Endothelial cell of umbilical vein (primary cell): ENCODE data around the gene SLC12A9. TPM values are rescaled to one million over a fixed set of nuclear protein-coding genes. Genes with fewer than 3 reads are reported as not detected.
A peak's percentile ranks its signal among the peaks of the same experiment; 100 is the strongest.

ENCODE experiments used
- BruUV-seq: library from RNA; stranded (reverse); fragments of 400-500 nt; replicated peaks from 2 replicates; lab custom pipeline; 2021; lab: Mats Ljungman, UMichigan
- CTCF ChIA-PET: fragments of 300-600, 350-600 bp; sonication (Branson Sonifier 250); formaldehyde crosslinking; loops from one replicate; lab custom pipeline; 2021; ENCODE audit warnings: antibody characterized with exemption, inconsistent platforms; lab: Charles Lee
- POLR2A ChIA-PET: fragments of 300-600, 350-600 bp; sonication (Branson Sonifier 250); formaldehyde crosslinking; loops from one replicate; lab custom pipeline; 2021; ENCODE audit warnings: antibody characterized with exemption, inconsistent platforms; lab: Charles Lee
- DNase-seq: peaks from one replicate; pipeline ENCODE4 v3.0.0-alpha.2; 2011; ENCODE audit warnings: low read depth, low spot score
- FAIRE-seq: peaks from 2 replicates; lab custom pipeline; 2011; peaks lifted over from hg19 to GRCh38; lab: Jason Lieb, UNC
- H2AFZ ChIP-seq: 2 replicates; pipeline ENCODE4 v1.6.0; 2012; ENCODE audit warnings: low read depth, low read length, control low read depth, inconsistent platforms
- H3K27ac ChIP-seq: 2 replicates; pipeline ENCODE4 v1.5.1; 2011; ENCODE audit warnings: low read depth, mild to moderate bottlenecking, control low read depth, low read length, moderate library complexity; ENCODE audit not compliant: insufficient read depth
- H3K27me3 ChIP-seq, 2 experiments: 2 replicates each; pipeline versions ENCODE4 v1.6.0 to v1.6.1; 2011; ENCODE audit warnings: low read length in 2 of 2, mixed read lengths in 1 of 2; ENCODE audit not compliant: control insufficient read depth in 2 of 2, insufficient read depth in 2 of 2
- H3K36me3 ChIP-seq, 2 experiments: 2 replicates in 1 of 2; 3 replicates in 1 of 2; pipeline ENCODE4 v1.5.1; 2011; ENCODE audit warnings: low read length in 2 of 2, mild to moderate bottlenecking in 1 of 2, moderate library complexity in 1 of 2; ENCODE audit not compliant: control insufficient read depth in 2 of 2, insufficient read depth in 2 of 2; ENCODE audit errors: extremely low read depth in 1 of 2
- H3K4me1 ChIP-seq: 3 replicates; pipeline ENCODE4 v1.5.1; 2011; ENCODE audit warnings: mild to moderate bottlenecking, low read length; ENCODE audit not compliant: control insufficient read depth, insufficient read depth; ENCODE audit errors: extremely low read depth
- H3K4me2 ChIP-seq: 2 replicates; pipeline ENCODE4 v1.6.1; 2011; ENCODE audit warnings: low read length, control low read depth, mixed read lengths; ENCODE audit not compliant: insufficient read depth
- H3K4me3 ChIP-seq, 3 experiments: fragments of 200-600 bp in 1 of 3; sonication (generic), shearing (Covaris generic) in 1 of 3; replicated peaks in 1 of 3; 2 replicates each; pipeline ENCODE4 v1.5.1; 2011 to 2016; ENCODE audit warnings: control low read depth in 3 of 3, low read length in 3 of 3, mild to moderate bottlenecking in 2 of 3, inconsistent platforms in 1 of 3, low read depth in 1 of 3, moderate library complexity in 1 of 3; ENCODE audit not compliant: insufficient read depth in 1 of 3
- H3K79me2 ChIP-seq: 2 replicates; pipeline ENCODE4 v1.6.0; 2012; ENCODE audit warnings: low read length, inconsistent platforms; ENCODE audit not compliant: control insufficient read depth, insufficient read depth
- H3K9ac ChIP-seq: replicated peaks from 2 replicates; pipeline ENCODE3; 2011; ENCODE audit warnings: low read length, control low read depth; ENCODE audit not compliant: insufficient read depth; ENCODE audit errors: extremely low read depth
- H3K9me1 ChIP-seq: replicated peaks from 3 replicates; pipeline ENCODE4 v1.6.0; 2011; ENCODE audit warnings: mild to moderate bottlenecking, low read length; ENCODE audit not compliant: control insufficient read depth, insufficient read depth; ENCODE audit errors: extremely low read depth
- H3K9me3 ChIP-seq: replicated peaks from 2 replicates; pipeline ENCODE4 v1.5.1; 2012; ENCODE audit warnings: low read length, inconsistent platforms; ENCODE audit not compliant: control insufficient read depth, insufficient read depth
- H4K20me1 ChIP-seq: replicated peaks from 2 replicates; pipeline ENCODE3; 2011; ENCODE audit warnings: mild to moderate bottlenecking, low read length; ENCODE audit not compliant: control insufficient read depth, insufficient read depth; ENCODE audit errors: extremely low read depth
- EZH2 ChIP-seq: IDR thresholded peaks from 2 replicates; pipeline ENCODE4 v1.6.1; 2012; ENCODE audit warnings: borderline replicate concordance, low read depth, mild to moderate bottlenecking, moderate library complexity, low read length, inconsistent platforms; ENCODE audit not compliant: severe bottlenecking
- FOS ChIP-seq: IDR thresholded peaks from 2 replicates; pipeline ENCODE4 v1.6.1; 2011; ENCODE audit warnings: mild to moderate bottlenecking, low read length, moderate library complexity, borderline replicate concordance; ENCODE audit not compliant: insufficient read depth
- GATA2 ChIP-seq: IDR thresholded peaks from 2 replicates; pipeline ENCODE4 v1.7.0; 2011; ENCODE audit warnings: low read depth, mild to moderate bottlenecking, moderate library complexity, mixed read lengths, low read length; ENCODE audit not compliant: insufficient read length, insufficient read depth
- JUN ChIP-seq: IDR thresholded peaks from 2 replicates; pipeline ENCODE4 v1.6.1; 2011; ENCODE audit warnings: borderline replicate concordance, low read depth; ENCODE audit not compliant: insufficient read length, insufficient read depth
- MAX ChIP-seq: IDR thresholded peaks from 2 replicates; pipeline ENCODE4 v1.6.1; 2011; ENCODE audit not compliant: insufficient read depth, insufficient read length
- MYC ChIP-seq: IDR thresholded peaks from one replicate; pipeline ENCODE4 v1.6.1; 2011; ENCODE audit warnings: mild to moderate bottlenecking, low read depth, low read length
- POLR2A ChIP-seq: IDR thresholded peaks from 2 replicates; pipeline ENCODE4 v1.6.1; 2012; ENCODE audit warnings: low read depth, mild to moderate bottlenecking, control low read depth, low read length
- POLR2AphosphoS5 ChIP-seq: IDR thresholded peaks from 2 replicates; pipeline ENCODE4 v1.6.1; 2012; ENCODE audit warnings: low read depth, mild to moderate bottlenecking, control low read depth, low read length, moderate library complexity; ENCODE audit not compliant: insufficient read depth
- dilution Hi-C: fragments of 300-500 bp; cut with MboI; formaldehyde crosslinking; loops from one replicate; pipeline ENCODE4 v1.15.0; 2019; ENCODE audit warnings: low sequenced_read_pairs; ENCODE audit not compliant: extremely low pct_ligation_motif_present
- intact Hi-C: fragments of 100-400 bp; cut with micrococcal nuclease; formaldehyde crosslinking; loops from one replicate; pipeline ENCODE4 v1.10.0; 2022
- polyA plus RNA-seq, 4 experiments: library from polyadenylated mRNA; depleted of rRNA in 3 of 4; stranded (reverse) in 3 of 4; unstranded in 1 of 4; fragments of >200 nt; gene quantifications; 2 replicates each; pipeline versions ENCODE4 v1.2.1 to v1.2.3, GENCODE V29; 2011 to 2012; ENCODE audit warnings: missing spikeins in 1 of 4
- total RNA-seq: library from RNA; stranded (reverse); gene quantifications from 2 replicates; pipeline ENCODE4 v1.2.3, GENCODE V29; 2021

Gene SLC12A9
- total and polyA plus RNA-seq, 2 donors (not counting 3 experiments of a cell fraction or from before 2014, with no cell fraction given) = 35.0 to 37.0 TPM

- TF ChIP-seq MAX (no peak), FOS (no peak), GATA2 (no peak), MYC (no peak), EZH2 (no peak), POLR2AphosphoS5 (no peak)
- no TSS peak for BruUV-seq
- peak overlapping the region; percentile 93 for H3K9ac ChIP-seq
- intact Hi-C loops (loop anchor here (1.0 to 2.0 kb wide), 3 partner anchors 8 to 23 kb away; partner anchors contain the start of genes SLC12A9 and TRIP6), dilution Hi-C loops (no loop called here)
- H3K4me1 ChIP-seq = peaks cover 19% of the 10 kb centered on the region
- peak overlapping the region; percentile 44 for H3K27ac ChIP-seq
- H3K36me3 ChIP-seq = peaks cover 17 to 22% of the 10 kb centered on the region in 2 experiments
- no peak overlapping the region for H2AFZ ChIP-seq
- no peaks in the 10 kb centered on the region for H3K9me1 ChIP-seq
- peak overlapping the region; percentile 97 for H3K4me2 ChIP-seq
- peak; percentile 4 for FAIRE-seq
- no peaks in the 10 kb centered on the region for H4K20me1 ChIP-seq
- peaks cover 56% of the 10 kb centered on the region for H3K79me2 ChIP-seq
- DNase-seq = peak; percentile 29
- no peaks in the 10 kb centered on the region for H3K27me3 ChIP-seq
- ChIA-PET CTCF (interaction anchor here (1.0 to 2.4 kb wide), 11 partner anchors 8 to 203 kb away, joined by 3 to 14 read pairs (median 4); partner anchors contain the start of genes EPHB4, POP7, SLC12A9 and UFSP1), POLR2A (interaction anchor here (0.6 to 2.5 kb wide), 8 partner anchors 8 to 1530 kb away, joined by 3 to 27 read pairs (median 4); partner anchors contain the start of genes EPHB4, MOSPD3, POP7 and TRIP6)
- no peaks in the 10 kb centered on the region for H3K9me3 ChIP-seq
- peak overlapping the region; percentile 72 to 84 (median 79) for H3K4me3 ChIP-seq
Measured at GRCh38 chr7:100875356-100875751, 22.8 kb downstream of the SLC12A9 start.

- dilution Hi-C loops (no loop called here), intact Hi-C loops (no loop called here)
- no TSS peak for BruUV-seq
- ChIA-PET CTCF (no interaction called here), POLR2A (no interaction called here)
- Histone ChIP-seq H3K27ac (no peak overlapping the region), H3K27me3 (no peaks in the 10 kb centered on the region), H3K9ac (no peak overlapping the region), H3K4me3 (no peak overlapping the region), H3K4me2 (no peak overlapping the region), H4K20me1 (no peaks in the 10 kb centered on the region), H3K36me3 (peaks cover 20 to 24% of the 10 kb centered on the region in 2 experiments), H3K9me1 (no peaks in the 10 kb centered on the region), H3K79me2 (peaks cover 69% of the 10 kb centered on the region), H3K4me1 (peaks cover 19% of the 10 kb centered on the region), H3K9me3 (no peaks in the 10 kb centered on the region), H2AFZ (no peak overlapping the region)
- no peak for DNase-seq
- TF ChIP-seq FOS (no peak), MAX (no peak), JUN (no peak), POLR2AphosphoS5 (no peak), POLR2A (no peak)
- FAIRE-seq = no peak
Measured at GRCh38 chr7:100878013-100878412, 25.5 kb downstream of the SLC12A9 start.
